Common myeloid progenitor, CD34-positive (primary cell): ENCODE measurements around the gene ATXN1.
A peak's percentile ranks its signal among the peaks of the same experiment; 100 is the strongest.

Source experiments
- CTCF ChIA-PET: fragments of 350-600 bp; sonication (Branson Sonifier 250); formaldehyde crosslinking; loops from one replicate; lab custom pipeline; 2021; ENCODE audit warnings: antibody characterized with exemption; lab: Charles Lee
- POLR2A ChIA-PET: fragments of 350-600 bp; sonication (Branson Sonifier 250); formaldehyde crosslinking; loops from one replicate; lab custom pipeline; 2021; ENCODE audit warnings: antibody characterized with exemption; lab: Charles Lee
- DNase-seq, 3 donors: peaks; one replicate each; pipeline versions ENCODE4 v3.0.0 to v3.0.0-alpha.2; 2013
- H3K27ac ChIP-seq, 2 experiments: 1 replicate in 1 of 2; 2 replicates in 1 of 2; pipeline ENCODE4 v1.7.0; 2013; ENCODE audit warnings: inconsistent platforms in 2 of 2, low read length in 2 of 2, mild to moderate bottlenecking in 2 of 2, low read depth in 1 of 2, moderate library complexity in 1 of 2; ENCODE audit not compliant: severe bottlenecking in 2 of 2, insufficient read depth in 1 of 2, poor library complexity in 1 of 2
- H3K27me3 ChIP-seq, 5 experiments: replicated peaks in 2 of 5; 1 replicate in 3 of 5; 2 replicates in 2 of 5; pipeline versions ENCODE4 v1.6.1 to v1.7.0; 2013; ENCODE audit warnings: low read length in 4 of 5, mild to moderate bottlenecking in 2 of 5, moderate library complexity in 2 of 5, inconsistent platforms in 1 of 5; ENCODE audit not compliant: insufficient read depth in 5 of 5, control insufficient read depth in 4 of 5
- H3K36me3 ChIP-seq, 4 experiments: 1 replicate in 2 of 4; 2 replicates in 2 of 4; pipeline versions ENCODE4 v1.6.1 to v1.7.0; 2013; ENCODE audit warnings: low read length in 3 of 4, control low read depth in 1 of 4, mild to moderate bottlenecking in 1 of 4; ENCODE audit not compliant: control insufficient read depth in 4 of 4, insufficient read depth in 4 of 4
- H3K4me1 ChIP-seq, 4 experiments: 1 replicate in 3 of 4; 2 replicates in 1 of 4; pipeline versions ENCODE4 v1.6.1 to v1.7.1; 2013; ENCODE audit warnings: low read length in 3 of 4, mild to moderate bottlenecking in 3 of 4, control low read depth in 1 of 4, inconsistent platforms in 1 of 4, moderate library complexity in 1 of 4; ENCODE audit not compliant: control insufficient read depth in 4 of 4, insufficient read depth in 4 of 4; ENCODE audit errors: control extremely low read depth in 1 of 4
- H3K4me3 ChIP-seq, 7 experiments: 1 replicate in 4 of 7; 2 replicates in 3 of 7; pipeline versions ENCODE4 v1.5.1 to v1.7.0; 2013; ENCODE audit warnings: mild to moderate bottlenecking in 7 of 7, low read length in 6 of 7, moderate library complexity in 6 of 7, inconsistent platforms in 2 of 7, low read depth in 2 of 7, control low read depth in 1 of 7; ENCODE audit not compliant: insufficient read depth in 4 of 7, control insufficient read depth in 1 of 7; ENCODE audit errors: extremely low read depth in 1 of 7
- H3K9me3 ChIP-seq, 5 experiments: 1 replicate in 4 of 5; 2 replicates in 1 of 5; pipeline versions ENCODE4 v1.6.1 to v1.7.1; 2013; ENCODE audit warnings: low read length in 4 of 5, mild to moderate bottlenecking in 2 of 5, inconsistent platforms in 1 of 5, low read depth in 1 of 5, moderate library complexity in 1 of 5; ENCODE audit not compliant: control insufficient read depth in 4 of 5, insufficient read depth in 2 of 5; ENCODE audit errors: control extremely low read depth in 1 of 5
- WGBS: methylation state at CpG from one replicate; pipeline ENCODE4 v1.1.5; 2013; ENCODE audit not compliant: insufficient coverage; 5-methylcytosine and 5-hydroxymethylcytosine counted together

ATXN1 gene

DNA sequence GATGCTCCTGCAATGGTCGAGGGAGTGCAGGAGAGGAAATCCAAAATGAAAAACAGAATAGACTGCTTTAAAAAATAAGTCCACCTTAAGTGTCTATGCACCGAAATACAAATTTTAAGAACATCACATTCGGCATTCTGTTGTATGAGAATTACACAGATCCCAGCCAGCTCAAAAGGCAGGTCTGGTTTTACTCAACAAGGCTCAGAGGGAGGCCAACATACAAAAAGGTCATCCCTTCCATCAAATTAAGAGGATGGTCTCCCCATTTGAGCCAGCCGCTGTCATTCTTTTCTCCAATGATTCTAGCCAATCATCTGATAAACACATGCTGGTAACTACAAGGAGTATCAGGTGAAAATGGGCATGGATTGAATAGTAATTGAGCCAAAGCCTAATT is 7.9 kb downstream of the ATXN1 start:
- CTCF ChIA-PET: interaction anchor here (1.1 to 1.2 kb wide), 2 partner anchors 10 to 14 kb away, joined by 3 read pairs; no protein-coding TSS in a partner anchor
- peaks cover 0 to 2% (median under 1%) of the 10 kb centered on the region in 4 experiments for H3K36me3 ChIP-seq

DNA sequence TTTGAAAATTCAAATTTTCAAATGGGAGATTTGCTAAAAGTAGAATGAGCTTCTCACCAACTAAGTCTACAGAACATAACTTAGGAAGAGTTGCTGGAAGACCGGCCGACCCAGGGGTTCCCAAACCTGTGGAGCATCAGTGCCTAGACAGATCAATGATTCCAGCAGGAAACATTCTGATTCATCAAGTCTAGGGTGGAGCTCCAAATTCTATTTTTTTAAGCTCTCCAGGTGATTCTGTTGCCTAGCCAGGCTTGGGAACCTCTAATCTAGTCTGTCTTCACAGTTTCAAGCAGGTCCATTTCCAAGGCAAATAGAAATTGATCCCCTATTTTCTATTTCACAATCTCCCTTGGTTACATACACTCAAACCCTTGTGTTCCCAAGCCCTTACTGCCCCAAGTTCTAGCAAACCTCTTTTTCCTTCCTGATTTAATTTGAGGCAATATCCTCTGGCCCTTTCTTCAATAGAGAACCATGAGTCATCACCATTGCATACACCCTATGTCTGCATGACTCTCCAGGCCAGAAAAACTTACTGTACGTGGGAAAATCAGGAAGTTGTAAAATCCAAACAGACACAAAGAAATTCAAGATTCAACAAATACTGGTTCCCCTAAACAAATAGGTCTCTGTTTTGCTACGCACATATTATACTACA is 8.9 kb downstream of the ATXN1 start:
- Histone ChIP-seq H3K36me3 (peaks cover 2 to 10% (median 4%) of the 10 kb centered on the region in 4 experiments), H3K9me3 (no peaks in the 10 kb centered on the region), H3K27ac (peak overlapping the region in 1 of 2 experiments; percentile 29), H3K27me3 (no peaks in the 10 kb centered on the region), H3K4me3 (peak overlapping the region in 1 of 7 experiments; percentile 21), H3K4me1 (peaks cover 5 to 31% (median 15%) of the 10 kb centered on the region in 4 experiments)
- WGBS: 100% methylated on average over 2 of the region's 4 CpGs
- DNase-seq: peak; percentile 75 to 86 (median 84)
- CTCF ChIA-PET: interaction anchor here (0.8 to 3.9 kb wide), 2 partner anchors 11 to 238 kb away, joined by 3 to 26 read pairs; partner anchors contain the start of gene ATXN1
- POLR2A ChIA-PET: interaction anchor here (1.2 kb wide), 1 partner anchor 9 kb away, joined by 3 read pairs; the partner anchor contains the start of gene ATXN1

More for the DNA sequence above, 7.9 kb downstream of the ATXN1 start:
- no peaks in the 10 kb centered on the region for H3K9me3 ChIP-seq
- DNase-seq: no peak
- H3K27me3 ChIP-seq: no peaks in the 10 kb centered on the region
- peaks cover 5 to 33% (median 19%) of the 10 kb centered on the region in 4 experiments for H3K4me1 ChIP-seq
- POLR2A ChIA-PET: no interaction called here
- H3K4me3 ChIP-seq: no peak overlapping the region
- 97% methylated on average over 3 of the region's 4 CpGs for WGBS
- H3K27ac ChIP-seq: no peak overlapping the region

- Histone ChIP-seq H3K27me3 (no peaks in the 10 kb centered on the region), H3K4me1 (peaks cover 5 to 25% (median 15%) of the 10 kb centered on the region in 4 experiments), H3K4me3 (no peak overlapping the region), H3K27ac (no peak overlapping the region), H3K9me3 (no peaks in the 10 kb centered on the region), H3K36me3 (peaks cover 2 to 13% (median 4%) of the 10 kb centered on the region in 4 experiments)
- DNase-seq: no peak
- CTCF ChIA-PET: interaction anchor here (0.8 to 3.9 kb wide), 3 partner anchors 7 to 237 kb away, joined by 3 to 26 read pairs (median 12); partner anchors contain the start of gene ATXN1
- POLR2A ChIA-PET: interaction anchor here (1.2 kb wide), 1 partner anchor 10 kb away, joined by 3 read pairs; the partner anchor contains the start of gene ATXN1
- 100% methylated on average over 1 of the region's 2 CpGs for WGBS
Observed at GRCh38 chr6:16751251-16751946, 9.9 kb downstream of the ATXN1 start.

DNA sequence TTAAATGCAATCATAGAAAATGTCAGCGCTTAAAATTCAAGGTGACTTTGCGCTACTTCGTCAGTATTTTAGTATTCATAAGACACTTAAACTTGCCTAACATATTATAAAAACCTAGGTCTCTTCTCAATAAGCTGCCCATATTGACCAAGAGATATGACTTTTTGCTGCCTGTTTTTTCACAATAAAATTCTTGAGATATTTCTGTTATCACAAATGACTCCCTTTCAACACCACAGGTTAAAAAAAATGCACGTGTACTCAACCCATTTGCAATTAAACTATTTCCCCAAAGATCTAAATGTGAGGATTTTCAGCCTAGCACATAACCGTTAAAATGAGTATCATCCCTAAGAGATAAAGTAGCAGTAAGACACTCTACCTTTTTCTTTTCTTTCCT is 10.7 kb downstream of the ATXN1 start:
- no peak for DNase-seq
- H3K4me1 ChIP-seq: peaks cover 5 to 23% (median 15%) of the 10 kb centered on the region in 4 experiments
- WGBS: 97% methylated on average over 4 of the region's 5 CpGs
- no peak overlapping the region for H3K4me3 ChIP-seq
- no peaks in the 10 kb centered on the region for H3K9me3 ChIP-seq
- H3K27ac ChIP-seq: no peak overlapping the region
- H3K27me3 ChIP-seq: no peaks in the 10 kb centered on the region
- POLR2A ChIA-PET: interaction anchor here (0.6 kb wide), 1 partner anchor 17 kb away, joined by 7 read pairs; no protein-coding TSS in a partner anchor
- H3K36me3 ChIP-seq: peaks cover 2 to 13% (median 4%) of the 10 kb centered on the region in 4 experiments
- CTCF ChIA-PET: interaction anchor here (0.8 to 3.9 kb wide), 5 partner anchors 8 to 37 kb away, joined by 3 to 26 read pairs (median 3); partner anchors contain the start of gene ATXN1

- WGBS: 95% methylated on average over 9 of the region's 10 CpGs
- POLR2A ChIA-PET: interaction anchor here (0.6 kb wide), 2 partner anchors 16 to 58 kb away, joined by 5 to 7 read pairs; no protein-coding TSS in a partner anchor
- CTCF ChIA-PET: interaction anchor here (0.6 to 3.9 kb wide), 6 partner anchors 9 to 37 kb away, joined by 3 to 26 read pairs (median 3); partner anchors contain the start of gene ATXN1
- no peak overlapping the region for H3K4me3 ChIP-seq
- DNase-seq: no peak
- no peaks in the 10 kb centered on the region for H3K9me3 ChIP-seq
- H3K36me3 ChIP-seq: peaks cover 2 to 13% (median 4%) of the 10 kb centered on the region in 4 experiments
- H3K27ac ChIP-seq: no peak overlapping the region
- H3K27me3 ChIP-seq: no peaks in the 10 kb centered on the region
- peaks cover 5 to 23% (median 15%) of the 10 kb centered on the region in 4 experiments for H3K4me1 ChIP-seq
Observed at GRCh38 chr6:16749516-16750485, 11.5 kb downstream of the ATXN1 start.

GRCh38 chr6:16748025-16748319 is 13.3 kb downstream of the ATXN1 start:
- H3K9me3 ChIP-seq: no peaks in the 10 kb centered on the region
- no peak for DNase-seq
- H3K4me3 ChIP-seq: no peak overlapping the region
- no CpG with 5 or more reads among the region's 2 CpGs for WGBS
- no peak overlapping the region for H3K27ac ChIP-seq
- CTCF ChIA-PET: interaction anchor here (1.0 to 3.9 kb wide), 2 partner anchors 10 to 11 kb away, joined by 3 to 12 read pairs; no protein-coding TSS in a partner anchor
- peaks cover 2 to 13% (median 4%) of the 10 kb centered on the region in 4 experiments for H3K36me3 ChIP-seq
- POLR2A ChIA-PET: no interaction called here
- peaks cover 5 to 21% (median 13%) of the 10 kb centered on the region in 4 experiments for H3K4me1 ChIP-seq
- H3K27me3 ChIP-seq: no peaks in the 10 kb centered on the region
